Heart right ventricle (tissue), 16 donors: Measurements from ENCODE around the gene SNRPB. TPM values are rescaled to one million over a fixed set of nuclear protein-coding genes. Genes with fewer than 3 reads are reported as not detected.

Source experiments
- ATAC-seq, 8 donors: fragments of 200-7000 bp; cut with Tn5 transposase; one replicate each; pipeline ENCODE4 v1.9.1; 2020; ENCODE audit warnings: mild to moderate bottlenecking in 8 of 8, moderate library complexity in 8 of 8, moderate number of reproducible peaks in 1 of 8
- DNase-seq, 2 donors: peaks; one replicate each; pipeline ENCODE4 v3.0.0-alpha.2; 2020
- H3K27ac ChIP-seq, 10 donors: fragments of 200-600 bp; sonication (generic) in 2 of 10; one replicate each; pipeline versions ENCODE4 v1.5.0 to v1.8.0; 2020 to 2022; ENCODE audit warnings: mild to moderate bottlenecking in 3 of 10
- H3K27me3 ChIP-seq, 7 donors: fragments of 200-600 bp; one replicate each; pipeline ENCODE4 v1.8.0; 2021 to 2022; ENCODE audit warnings: mild to moderate bottlenecking in 2 of 7
- H3K36me3 ChIP-seq, 9 donors: fragments of 200-600 bp; sonication (generic) in 1 of 9; one replicate each; pipeline versions ENCODE4 v1.5.0 to v1.8.0; 2020 to 2022; ENCODE audit warnings: mild to moderate bottlenecking in 2 of 9
- H3K4me1 ChIP-seq, 9 donors: fragments of 200-600 bp; sonication (generic) in 1 of 9; one replicate each; pipeline versions ENCODE4 v1.5.0 to v1.8.0; 2020 to 2022; ENCODE audit warnings: mild to moderate bottlenecking in 4 of 9
- H3K4me3 ChIP-seq, 10 donors: fragments of 200-600 bp; sonication (generic) in 2 of 10; one replicate each; pipeline versions ENCODE4 v1.5.0 to v1.8.0; 2020 to 2022; ENCODE audit warnings: mild to moderate bottlenecking in 7 of 10, moderate library complexity in 2 of 10
- H3K9me3 ChIP-seq, 11 donors: fragments of 200-600 bp in 10 of 11; sonication (generic) in 2 of 11; one replicate each; pipeline versions ENCODE4 v1.5.0 to v1.8.0; 2013 to 2022; ENCODE audit warnings: mild to moderate bottlenecking in 2 of 11, control low read depth in 1 of 11, moderate library complexity in 1 of 11
- WGBS, 2 donors: extraction: QIAGEN DNeasy Blood & Tissue Kit; methylation state at CpG; one replicate each; pipeline ENCODE4 v1.1.7; 2013; ENCODE audit warnings: inconsistent platforms in 1 of 2; 5-methylcytosine and 5-hydroxymethylcytosine counted together
- intact Hi-C, 10 donors: fragments of 100-400 bp; cut with DNase I; formaldehyde crosslinking; loops; one replicate each; pipeline versions ENCODE4 v1.11.1 to v1.14.2; 2022
- polyA plus RNA-seq, 2 donors: library from polyadenylated mRNA; stranded (reverse); fragments of 200-250 nt; gene quantifications; one replicate each; pipeline ENCODE4 v1.2.3, GENCODE V29; 2013
- total RNA-seq, 10 donors: library from RNA; stranded (reverse); fragmentation: NEBNext Ultra II Directional in 3 of 10; extraction: Animal tissue kit (Norgen Biotek cat#: 25700) in 3 of 10; gene quantifications; one replicate each; pipeline versions ENCODE4 v1.2.1 to v1.2.4, GENCODE V29; 2021 to 2023
- TF ChIP-seq, protein P1 (sequence below), 9 donors: fragments of 200-600 bp; sonication (generic) in 2 of 9; IDR thresholded peaks; one replicate each; pipeline versions ENCODE4 v1.5.0 to v1.8.0; 2021 to 2022; ENCODE audit warnings: antibody characterized with exemption in 9 of 9, mild to moderate bottlenecking in 5 of 9, moderate library complexity in 1 of 9
- donor health status: Arrhythmogenic right ventricular cardiomyopathy.
- donor health status: ischemic (EF 13 %, LVEDD 7.1; RV severe dilation, severe dysfunction).
- donor health status: healthy with polysubstance abuse.
- donor health status: DM: no; HTN: yes; CAD: no.
- donor health status: DM: no; HTN: no; CAD: no.
- donor health status: ischemic (EF 25% LVEDD 6.9; RV normal size, moderate dysfunction).
- donor health status: ischemic (EF 25% LVEDD 5.7; RV mildly dilated, moderate dysfunction).
- donor health status: healthy.
- donor health status: DM: yes; HTN: yes; CAD: no.
- donor health status: Ischemic cardiomyopathy.
- donor health status: ischemic (EF 35%, LVEDD 5.7; RV mildly dilated, moderate dysfunction).
- donor health status: nonischemic (EF 11% LVEDD 7.7; RV severe dilation, severe dysfunction).
- donor health status: DM: yes; HTN: yes; CAD: no.
- donor health status: PGD.
- donor health status: ischemic (EF 29% LVEDD 5.4; RV normal size, mild dysfunction).
- donor health status: nonischemic (EF 23%, LVEDD 6.1; RV moderate dilation, normal function).

The SNRPB gene
- total and polyA plus RNA-seq, 12 donors: 41.4 to 239 (median 53.2) TPM

DNA sequence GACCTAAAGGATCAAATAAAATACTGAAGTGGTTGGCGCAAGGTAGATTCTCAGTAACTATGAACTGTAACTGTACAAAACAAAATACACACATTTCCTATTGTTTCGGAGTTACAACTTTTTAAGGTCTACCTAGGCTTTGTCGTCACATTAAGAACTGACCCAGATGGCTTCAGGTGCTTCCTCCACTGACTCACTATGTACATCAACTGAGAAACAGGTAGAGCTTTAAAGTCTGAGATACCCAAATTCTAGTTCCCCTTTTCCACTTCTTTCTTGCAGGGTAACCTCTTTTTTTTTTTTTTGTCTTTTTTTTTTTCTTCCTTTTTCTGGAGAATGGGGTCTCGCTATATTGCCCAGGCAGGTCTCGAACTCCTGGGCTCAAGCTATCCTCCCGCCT lies 5.5 kb downstream of the SNRPB start:
- TF ChIP-seq, protein P1, sequence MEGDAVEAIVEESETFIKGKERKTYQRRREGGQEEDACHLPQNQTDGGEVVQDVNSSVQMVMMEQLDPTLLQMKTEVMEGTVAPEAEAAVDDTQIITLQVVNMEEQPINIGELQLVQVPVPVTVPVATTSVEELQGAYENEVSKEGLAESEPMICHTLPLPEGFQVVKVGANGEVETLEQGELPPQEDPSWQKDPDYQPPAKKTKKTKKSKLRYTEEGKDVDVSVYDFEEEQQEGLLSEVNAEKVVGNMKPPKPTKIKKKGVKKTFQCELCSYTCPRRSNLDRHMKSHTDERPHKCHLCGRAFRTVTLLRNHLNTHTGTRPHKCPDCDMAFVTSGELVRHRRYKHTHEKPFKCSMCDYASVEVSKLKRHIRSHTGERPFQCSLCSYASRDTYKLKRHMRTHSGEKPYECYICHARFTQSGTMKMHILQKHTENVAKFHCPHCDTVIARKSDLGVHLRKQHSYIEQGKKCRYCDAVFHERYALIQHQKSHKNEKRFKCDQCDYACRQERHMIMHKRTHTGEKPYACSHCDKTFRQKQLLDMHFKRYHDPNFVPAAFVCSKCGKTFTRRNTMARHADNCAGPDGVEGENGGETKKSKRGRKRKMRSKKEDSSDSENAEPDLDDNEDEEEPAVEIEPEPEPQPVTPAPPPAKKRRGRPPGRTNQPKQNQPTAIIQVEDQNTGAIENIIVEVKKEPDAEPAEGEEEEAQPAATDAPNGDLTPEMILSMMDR (IDR thresholded peaks at IDR 0.05): no peak
- intact Hi-C loops: loop anchor here in 1 of 10 donors (10.0 kb wide), 2 partner anchors 360 to 690 kb away; partner anchors contain the start of gene STK35
- 93 to 97% methylated on average over 6 of the region's 6 CpGs for WGBS, 2 donors
- Histone ChIP-seq H3K27me3 (no peaks in the 10 kb centered on the region), H3K9me3 (no peaks in the 10 kb centered on the region), H3K36me3 (peaks cover 3 to 90% (median 76%) of the 10 kb centered on the region in 9 donors), H3K27ac (no peak overlapping the region), H3K4me1 (peaks cover 0 to 30% (median 19%) of the 10 kb centered on the region in 9 donors), H3K4me3 (no peak overlapping the region)
- DNase-seq (no peak), ATAC-seq (no peak)

DNA sequence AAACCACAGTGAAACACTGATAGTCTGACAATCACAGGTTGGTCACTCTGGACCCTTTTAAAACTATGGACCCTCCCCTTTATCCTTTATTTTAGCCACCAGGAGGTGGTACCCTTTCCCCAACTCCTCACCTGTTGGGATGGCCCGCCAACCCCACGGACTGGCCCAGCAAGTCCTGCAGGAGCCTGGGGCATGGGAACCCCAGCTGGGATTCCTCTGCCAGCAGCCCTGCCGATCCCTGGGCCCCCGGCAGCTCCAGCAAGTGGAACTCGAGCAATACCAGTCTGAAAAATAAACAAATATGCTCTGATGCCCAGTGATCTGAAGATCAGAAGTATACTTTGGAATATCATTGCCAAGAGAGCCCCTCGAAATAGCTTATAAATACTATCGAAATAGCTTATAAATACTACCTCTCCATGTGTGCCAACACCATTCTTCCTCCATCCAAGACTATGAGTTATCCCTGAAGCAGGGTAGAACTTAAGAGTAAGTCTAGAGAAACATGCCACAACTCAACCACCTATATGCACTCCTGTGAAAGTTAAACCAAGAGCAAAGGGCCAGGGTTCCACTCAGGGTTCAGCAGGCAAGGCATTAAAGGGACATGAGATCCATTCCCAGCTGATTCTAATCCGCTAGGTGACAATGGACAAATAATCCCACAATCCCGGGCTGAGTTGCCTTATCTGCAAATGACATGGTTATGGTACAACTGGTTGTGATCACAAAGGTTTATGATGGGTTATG lies 6.8 kb downstream of the SNRPB start:
- H3K27me3 ChIP-seq: no peaks in the 10 kb centered on the region
- H3K4me3 ChIP-seq: no peak overlapping the region
- TF ChIP-seq, protein P1 (IDR thresholded peaks at IDR 0.05): no peak
- no peak overlapping the region for H3K27ac ChIP-seq
- H3K4me1 ChIP-seq: peaks cover 0 to 18% (median 8%) of the 10 kb centered on the region in 9 donors
- ATAC-seq (no peak), DNase-seq (no peak)
- no peaks in the 10 kb centered on the region for H3K9me3 ChIP-seq
- WGBS, 2 donors: 94 to 95% methylated on average over 9 of the region's 9 CpGs
- H3K36me3 ChIP-seq: peaks cover 3 to 99% (median 78%) of the 10 kb centered on the region in 9 donors
- intact Hi-C loops: loop anchor here in 1 of 10 donors (10.0 kb wide), 2 partner anchors 359 to 689 kb away; partner anchors contain the start of gene STK35

DNA sequence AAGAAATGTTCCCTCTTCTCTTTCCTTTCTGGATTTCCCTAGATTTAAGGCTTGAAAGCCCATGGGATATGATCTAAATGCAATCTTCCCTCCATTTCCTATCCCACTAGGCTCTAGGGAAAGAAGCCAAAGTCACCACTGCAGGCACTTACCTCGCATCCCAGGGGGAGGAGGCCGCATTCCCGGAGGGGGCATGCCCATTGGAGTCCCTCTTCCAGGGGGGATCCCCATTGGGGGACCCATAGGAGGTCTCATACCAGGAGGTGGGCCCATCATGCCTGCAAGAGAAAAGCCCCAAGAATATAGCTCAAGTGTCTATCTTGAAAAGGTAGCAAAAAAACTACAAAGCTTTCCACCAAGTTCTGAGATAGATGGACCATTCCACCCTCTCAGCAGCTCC lies 8.1 kb downstream of the SNRPB start:
- TF ChIP-seq, protein P1 (IDR thresholded peaks at IDR 0.05): no peak
- no peak for DNase-seq
- Histone ChIP-seq H3K4me3 (no peak overlapping the region), H3K27me3 (no peaks in the 10 kb centered on the region), H3K36me3 (peaks cover 3 to 100% (median 76%) of the 10 kb centered on the region in 9 donors), H3K9me3 (no peaks in the 10 kb centered on the region), H3K4me1 (peaks cover 0 to 5% (median 0%) of the 10 kb centered on the region in 9 donors), H3K27ac (no peak overlapping the region)
- intact Hi-C loops: loop anchor here in 1 of 10 donors (10.0 kb wide), 2 partner anchors 358 to 688 kb away; partner anchors contain the start of gene STK35
- WGBS, 2 donors: 79 to 98% methylated on average over 3 of the region's 3 CpGs
- ATAC-seq: no peak

DNA sequence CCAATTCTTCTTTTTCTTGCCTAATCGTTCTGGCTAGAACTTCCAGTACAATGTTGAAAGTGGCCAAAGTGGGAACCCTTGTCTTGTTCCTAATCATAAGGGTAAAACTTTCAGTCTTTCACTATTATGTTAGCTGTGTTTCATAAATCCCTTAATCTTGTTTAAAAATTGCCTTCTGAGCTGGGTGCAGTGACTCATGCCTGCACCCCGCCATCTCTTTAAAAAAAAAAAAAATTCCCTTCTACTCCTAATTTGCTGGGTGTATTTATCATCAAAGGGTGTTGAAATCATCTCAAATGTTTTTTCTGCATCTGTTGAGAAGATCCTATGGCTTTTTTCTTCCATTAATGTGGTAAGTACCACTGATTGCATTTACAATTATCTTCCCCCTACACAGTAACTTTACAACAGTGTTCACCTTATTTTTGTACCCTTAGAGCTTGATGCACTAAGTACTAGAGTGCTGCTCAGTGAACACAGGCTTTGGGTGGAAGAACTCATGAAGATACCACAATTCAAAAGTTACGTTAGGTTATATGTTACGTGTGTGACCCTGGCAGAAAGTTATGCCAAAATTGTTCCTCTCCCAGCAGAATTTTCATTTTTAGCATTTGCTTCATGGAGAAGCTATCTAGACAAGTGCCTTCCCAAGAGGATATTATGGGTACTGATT lies 9.7 kb downstream of the SNRPB start:
- DNase-seq: no peak
- Histone ChIP-seq H3K27ac (no peak overlapping the region), H3K4me1 (no peaks in the 10 kb centered on the region), H3K27me3 (no peaks in the 10 kb centered on the region), H3K9me3 (no peaks in the 10 kb centered on the region), H3K36me3 (peaks cover 3 to 84% (median 60%) of the 10 kb centered on the region in 9 donors), H3K4me3 (no peak overlapping the region)
- intact Hi-C loops: loop anchor here in 1 of 10 donors (10.0 kb wide), 2 partner anchors 356 to 686 kb away; partner anchors contain the start of gene STK35
- TF ChIP-seq, protein P1 (IDR thresholded peaks at IDR 0.05): no peak
- 90% methylated on average over 4 of the region's 4 CpGs for WGBS, 2 donors
- no peak for ATAC-seq
